Neural crest cell (in vitro differentiated cells): ENCODE measurements around the gene RPL32. TPM values are rescaled to one million over a fixed set of nuclear protein-coding genes. Genes with fewer than 3 reads are reported as not detected.

Experiments
- DNase-seq: peaks from one replicate; pipeline ENCODE4 v3.0.0; 2021; ENCODE audit warnings: low read depth, mixed read lengths, low spot score
- H3K27ac Mint-ChIP-seq: one replicate; pipeline ENCODE4 v1.8.0; 2021; ENCODE audit warnings: mild to moderate bottlenecking, mixed read lengths; ENCODE audit not compliant: unreplicated experiment
- H3K27me3 Mint-ChIP-seq: 2 replicates; pipeline ENCODE4 v1.8.0; 2021; ENCODE audit warnings: low read depth, mild to moderate bottlenecking, mixed read lengths
- H3K36me3 Mint-ChIP-seq: 2 replicates; pipeline ENCODE4 v1.8.0; 2021; ENCODE audit warnings: low read depth, mild to moderate bottlenecking, mixed read lengths
- H3K4me1 Mint-ChIP-seq: 2 replicates; pipeline ENCODE4 v1.8.0; 2021; ENCODE audit warnings: mixed read lengths
- H3K4me3 Mint-ChIP-seq: one replicate; pipeline ENCODE4 v1.8.0; 2021; ENCODE audit warnings: mild to moderate bottlenecking, mixed read lengths
- H3K9me3 Mint-ChIP-seq: 2 replicates; pipeline ENCODE4 v1.8.0; 2021; ENCODE audit warnings: mixed read lengths
- total RNA-seq: library from RNA; stranded (reverse); gene quantifications from 2 replicates; pipeline ENCODE4 v1.2.1, GENCODE V29; 2021
- TF ChIP-seq, protein P1 (sequence below): fragments of 200-600 bp; sonication (generic); conservative IDR thresholded peaks from 2 replicates; pipeline ENCODE4 v1.5.0; 2021; ENCODE audit warnings: antibody characterized with exemption, mild to moderate bottlenecking

RPL32 gene
- total RNA-seq, 1 donor from 2014 or later, result 1,918 TPM

DNA sequence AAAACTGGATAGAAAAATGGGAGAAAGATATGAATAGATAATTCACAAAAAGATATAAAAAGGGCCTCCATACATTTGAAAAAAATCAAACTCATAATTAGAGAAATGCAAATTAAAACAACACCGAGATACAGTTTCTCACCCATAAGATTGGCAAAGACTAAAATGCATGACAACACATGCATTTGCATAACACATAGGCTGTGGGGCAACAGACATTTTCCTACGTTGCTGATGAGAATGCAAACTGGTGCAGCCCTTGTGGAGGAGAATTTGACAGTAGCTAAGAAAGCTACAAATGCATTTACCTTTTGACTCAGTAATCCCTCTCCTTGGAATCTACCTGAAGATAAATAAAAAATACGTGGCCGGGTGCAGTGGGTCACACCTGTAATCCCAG is 56.3 kb downstream of the RPL32 start:
- Mint-ChIP-seq H3K27me3 (peaks cover 41% of the 10 kb centered on the region), H3K4me1 (no peaks in the 10 kb centered on the region), H3K4me3 (no peak overlapping the region), H3K9me3 (no peaks in the 10 kb centered on the region), H3K36me3 (no peaks in the 10 kb centered on the region), H3K27ac (no peak overlapping the region)
- DNase-seq, result no peak
- TF ChIP-seq, protein P1, sequence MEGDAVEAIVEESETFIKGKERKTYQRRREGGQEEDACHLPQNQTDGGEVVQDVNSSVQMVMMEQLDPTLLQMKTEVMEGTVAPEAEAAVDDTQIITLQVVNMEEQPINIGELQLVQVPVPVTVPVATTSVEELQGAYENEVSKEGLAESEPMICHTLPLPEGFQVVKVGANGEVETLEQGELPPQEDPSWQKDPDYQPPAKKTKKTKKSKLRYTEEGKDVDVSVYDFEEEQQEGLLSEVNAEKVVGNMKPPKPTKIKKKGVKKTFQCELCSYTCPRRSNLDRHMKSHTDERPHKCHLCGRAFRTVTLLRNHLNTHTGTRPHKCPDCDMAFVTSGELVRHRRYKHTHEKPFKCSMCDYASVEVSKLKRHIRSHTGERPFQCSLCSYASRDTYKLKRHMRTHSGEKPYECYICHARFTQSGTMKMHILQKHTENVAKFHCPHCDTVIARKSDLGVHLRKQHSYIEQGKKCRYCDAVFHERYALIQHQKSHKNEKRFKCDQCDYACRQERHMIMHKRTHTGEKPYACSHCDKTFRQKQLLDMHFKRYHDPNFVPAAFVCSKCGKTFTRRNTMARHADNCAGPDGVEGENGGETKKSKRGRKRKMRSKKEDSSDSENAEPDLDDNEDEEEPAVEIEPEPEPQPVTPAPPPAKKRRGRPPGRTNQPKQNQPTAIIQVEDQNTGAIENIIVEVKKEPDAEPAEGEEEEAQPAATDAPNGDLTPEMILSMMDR, result no peak

Other genes starting within 250 kb of the RPL32 start
- gene RAF1, start 177.4 kb downstream of the RPL32 start, total RNA-seq, result 123 and 124 TPM in 2 replicates
- not detected in 2 replicates for gene TMEM40, start 82.3 kb downstream of the RPL32 start, total RNA-seq
- 14.8 and 15.5 TPM in 2 replicates for gene CAND2, start 44.9 kb downstream of the RPL32 start, total RNA-seq
- gene IQSEC1, start 231.9 kb upstream of the RPL32 start, total RNA-seq, result 31.3 and 32.1 TPM in 2 replicates